ENCODE measurements around the gene CRYGS. TPM values are rescaled to one million over a fixed set of nuclear protein-coding genes. Genes with fewer than 3 reads are reported as not detected.

Gene CRYGS
- total and polyA plus RNA-seq, 9 of the 15 experiments (the other 6 are each of a cell fraction or from before 2014, with no cell fraction given), result 1.5 to 3.8 (median 2.0) TPM

DNA sequence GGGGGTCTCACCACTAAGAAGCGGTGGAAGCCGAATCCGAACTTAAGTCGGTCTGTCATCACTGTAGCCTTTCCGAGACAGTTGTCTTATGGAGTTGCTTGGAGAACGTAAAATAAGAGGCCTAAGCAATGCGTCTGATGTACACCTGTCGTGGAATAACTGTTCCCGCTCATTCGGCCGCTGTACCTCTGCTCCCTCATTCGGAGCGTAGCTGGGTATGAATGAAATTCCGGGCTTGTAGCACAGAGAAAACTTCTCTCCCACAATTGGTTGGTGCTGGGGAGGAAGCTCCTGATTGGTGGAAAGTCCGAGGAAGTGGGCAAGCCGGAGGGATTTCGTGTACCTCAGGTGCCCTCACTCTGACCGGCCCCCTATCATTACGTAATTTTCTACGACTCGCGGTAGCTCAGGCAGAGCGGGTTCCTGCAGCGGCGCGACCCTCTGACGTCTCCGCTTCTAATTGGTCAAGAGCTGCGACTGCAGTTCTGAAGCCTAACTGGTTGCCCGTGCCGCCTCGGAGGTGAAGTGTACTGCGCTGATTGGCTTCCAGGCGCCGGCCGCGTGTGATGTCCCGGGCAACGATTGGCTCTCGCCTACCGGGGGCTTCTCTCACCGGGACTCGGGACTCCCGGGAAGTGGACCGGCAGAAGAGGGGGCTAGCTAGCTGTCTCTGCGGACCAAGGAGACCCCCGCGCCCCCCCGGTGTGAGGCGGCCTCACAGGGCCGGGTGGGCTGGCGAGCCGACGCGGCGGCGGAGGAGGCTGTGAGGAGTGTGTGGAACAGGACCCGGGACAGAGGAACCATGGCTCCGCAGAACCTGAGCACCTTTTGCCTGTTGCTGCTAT, 26.1 kb upstream of the CRYGS start, which contains the start of gene DNAJB11 (continued):
- TF ChIP-seq, protein P1, sequence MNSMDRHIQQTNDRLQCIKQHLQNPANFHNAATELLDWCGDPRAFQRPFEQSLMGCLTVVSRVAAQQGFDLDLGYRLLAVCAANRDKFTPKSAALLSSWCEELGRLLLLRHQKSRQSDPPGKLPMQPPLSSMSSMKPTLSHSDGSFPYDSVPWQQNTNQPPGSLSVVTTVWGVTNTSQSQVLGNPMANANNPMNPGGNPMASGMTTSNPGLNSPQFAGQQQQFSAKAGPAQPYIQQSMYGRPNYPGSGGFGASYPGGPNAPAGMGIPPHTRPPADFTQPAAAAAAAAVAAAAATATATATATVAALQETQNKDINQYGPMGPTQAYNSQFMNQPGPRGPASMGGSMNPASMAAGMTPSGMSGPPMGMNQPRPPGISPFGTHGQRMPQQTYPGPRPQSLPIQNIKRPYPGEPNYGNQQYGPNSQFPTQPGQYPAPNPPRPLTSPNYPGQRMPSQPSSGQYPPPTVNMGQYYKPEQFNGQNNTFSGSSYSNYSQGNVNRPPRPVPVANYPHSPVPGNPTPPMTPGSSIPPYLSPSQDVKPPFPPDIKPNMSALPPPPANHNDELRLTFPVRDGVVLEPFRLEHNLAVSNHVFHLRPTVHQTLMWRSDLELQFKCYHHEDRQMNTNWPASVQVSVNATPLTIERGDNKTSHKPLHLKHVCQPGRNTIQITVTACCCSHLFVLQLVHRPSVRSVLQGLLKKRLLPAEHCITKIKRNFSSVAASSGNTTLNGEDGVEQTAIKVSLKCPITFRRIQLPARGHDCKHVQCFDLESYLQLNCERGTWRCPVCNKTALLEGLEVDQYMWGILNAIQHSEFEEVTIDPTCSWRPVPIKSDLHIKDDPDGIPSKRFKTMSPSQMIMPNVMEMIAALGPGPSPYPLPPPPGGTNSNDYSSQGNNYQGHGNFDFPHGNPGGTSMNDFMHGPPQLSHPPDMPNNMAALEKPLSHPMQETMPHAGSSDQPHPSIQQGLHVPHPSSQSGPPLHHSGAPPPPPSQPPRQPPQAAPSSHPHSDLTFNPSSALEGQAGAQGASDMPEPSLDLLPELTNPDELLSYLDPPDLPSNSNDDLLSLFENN (IDR thresholded peaks at IDR 0.05; ENCODE audit: low read depth in 2 of 2, low read length in 2 of 2), result no peak; a peak in 1 of 4 replicates
- TF ChIP-seq HDAC3 (IDR thresholded peaks at IDR 0.05; ENCODE audit: borderline replicate concordance, partially characterized antibody) (no peak), RNF2 (IDR thresholded peaks at IDR 0.05) (no peak), ZNF707 (CRISPR knock-in tag; conservative IDR thresholded peaks at IDR 0.05) (no peak), CCAR2 (IDR thresholded peaks at IDR 0.05; ENCODE audit: low read depth, low read length) (no peak), ZNF586 (CRISPR knock-in tag; conservative IDR thresholded peaks at IDR 0.05) (no peak), SOX6 (IDR thresholded peaks at IDR 0.05) (peak; percentile 42; the same call in 1 of the 2 replicates), ZNF12 (CRISPR knock-in tag; IDR thresholded peaks at IDR 0.05) (no peak), NR4A1 (CRISPR knock-in tag; IDR thresholded peaks at IDR 0.05) (no peak), NR4A1 (tag; IDR thresholded peaks at IDR 0.05) (no peak), RBM14 (IDR thresholded peaks at IDR 0.05; ENCODE audit: borderline replicate concordance, insufficient read depth, low read depth, low read length) (no peak)
- TF ChIP-seq, protein P2, sequence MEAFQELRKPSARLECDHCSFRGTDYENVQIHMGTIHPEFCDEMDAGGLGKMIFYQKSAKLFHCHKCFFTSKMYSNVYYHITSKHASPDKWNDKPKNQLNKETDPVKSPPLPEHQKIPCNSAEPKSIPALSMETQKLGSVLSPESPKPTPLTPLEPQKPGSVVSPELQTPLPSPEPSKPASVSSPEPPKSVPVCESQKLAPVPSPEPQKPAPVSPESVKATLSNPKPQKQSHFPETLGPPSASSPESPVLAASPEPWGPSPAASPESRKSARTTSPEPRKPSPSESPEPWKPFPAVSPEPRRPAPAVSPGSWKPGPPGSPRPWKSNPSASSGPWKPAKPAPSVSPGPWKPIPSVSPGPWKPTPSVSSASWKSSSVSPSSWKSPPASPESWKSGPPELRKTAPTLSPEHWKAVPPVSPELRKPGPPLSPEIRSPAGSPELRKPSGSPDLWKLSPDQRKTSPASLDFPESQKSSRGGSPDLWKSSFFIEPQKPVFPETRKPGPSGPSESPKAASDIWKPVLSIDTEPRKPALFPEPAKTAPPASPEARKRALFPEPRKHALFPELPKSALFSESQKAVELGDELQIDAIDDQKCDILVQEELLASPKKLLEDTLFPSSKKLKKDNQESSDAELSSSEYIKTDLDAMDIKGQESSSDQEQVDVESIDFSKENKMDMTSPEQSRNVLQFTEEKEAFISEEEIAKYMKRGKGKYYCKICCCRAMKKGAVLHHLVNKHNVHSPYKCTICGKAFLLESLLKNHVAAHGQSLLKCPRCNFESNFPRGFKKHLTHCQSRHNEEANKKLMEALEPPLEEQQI (IDR thresholded peaks at IDR 0.05), result no peak
- TF ChIP-seq, protein P3, sequence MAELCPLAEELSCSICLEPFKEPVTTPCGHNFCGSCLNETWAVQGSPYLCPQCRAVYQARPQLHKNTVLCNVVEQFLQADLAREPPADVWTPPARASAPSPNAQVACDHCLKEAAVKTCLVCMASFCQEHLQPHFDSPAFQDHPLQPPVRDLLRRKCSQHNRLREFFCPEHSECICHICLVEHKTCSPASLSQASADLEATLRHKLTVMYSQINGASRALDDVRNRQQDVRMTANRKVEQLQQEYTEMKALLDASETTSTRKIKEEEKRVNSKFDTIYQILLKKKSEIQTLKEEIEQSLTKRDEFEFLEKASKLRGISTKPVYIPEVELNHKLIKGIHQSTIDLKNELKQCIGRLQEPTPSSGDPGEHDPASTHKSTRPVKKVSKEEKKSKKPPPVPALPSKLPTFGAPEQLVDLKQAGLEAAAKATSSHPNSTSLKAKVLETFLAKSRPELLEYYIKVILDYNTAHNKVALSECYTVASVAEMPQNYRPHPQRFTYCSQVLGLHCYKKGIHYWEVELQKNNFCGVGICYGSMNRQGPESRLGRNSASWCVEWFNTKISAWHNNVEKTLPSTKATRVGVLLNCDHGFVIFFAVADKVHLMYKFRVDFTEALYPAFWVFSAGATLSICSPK (IDR thresholded peaks at IDR 0.05; ENCODE audit: borderline replicate concordance), result no peak
- TF ChIP-seq, protein P4, sequence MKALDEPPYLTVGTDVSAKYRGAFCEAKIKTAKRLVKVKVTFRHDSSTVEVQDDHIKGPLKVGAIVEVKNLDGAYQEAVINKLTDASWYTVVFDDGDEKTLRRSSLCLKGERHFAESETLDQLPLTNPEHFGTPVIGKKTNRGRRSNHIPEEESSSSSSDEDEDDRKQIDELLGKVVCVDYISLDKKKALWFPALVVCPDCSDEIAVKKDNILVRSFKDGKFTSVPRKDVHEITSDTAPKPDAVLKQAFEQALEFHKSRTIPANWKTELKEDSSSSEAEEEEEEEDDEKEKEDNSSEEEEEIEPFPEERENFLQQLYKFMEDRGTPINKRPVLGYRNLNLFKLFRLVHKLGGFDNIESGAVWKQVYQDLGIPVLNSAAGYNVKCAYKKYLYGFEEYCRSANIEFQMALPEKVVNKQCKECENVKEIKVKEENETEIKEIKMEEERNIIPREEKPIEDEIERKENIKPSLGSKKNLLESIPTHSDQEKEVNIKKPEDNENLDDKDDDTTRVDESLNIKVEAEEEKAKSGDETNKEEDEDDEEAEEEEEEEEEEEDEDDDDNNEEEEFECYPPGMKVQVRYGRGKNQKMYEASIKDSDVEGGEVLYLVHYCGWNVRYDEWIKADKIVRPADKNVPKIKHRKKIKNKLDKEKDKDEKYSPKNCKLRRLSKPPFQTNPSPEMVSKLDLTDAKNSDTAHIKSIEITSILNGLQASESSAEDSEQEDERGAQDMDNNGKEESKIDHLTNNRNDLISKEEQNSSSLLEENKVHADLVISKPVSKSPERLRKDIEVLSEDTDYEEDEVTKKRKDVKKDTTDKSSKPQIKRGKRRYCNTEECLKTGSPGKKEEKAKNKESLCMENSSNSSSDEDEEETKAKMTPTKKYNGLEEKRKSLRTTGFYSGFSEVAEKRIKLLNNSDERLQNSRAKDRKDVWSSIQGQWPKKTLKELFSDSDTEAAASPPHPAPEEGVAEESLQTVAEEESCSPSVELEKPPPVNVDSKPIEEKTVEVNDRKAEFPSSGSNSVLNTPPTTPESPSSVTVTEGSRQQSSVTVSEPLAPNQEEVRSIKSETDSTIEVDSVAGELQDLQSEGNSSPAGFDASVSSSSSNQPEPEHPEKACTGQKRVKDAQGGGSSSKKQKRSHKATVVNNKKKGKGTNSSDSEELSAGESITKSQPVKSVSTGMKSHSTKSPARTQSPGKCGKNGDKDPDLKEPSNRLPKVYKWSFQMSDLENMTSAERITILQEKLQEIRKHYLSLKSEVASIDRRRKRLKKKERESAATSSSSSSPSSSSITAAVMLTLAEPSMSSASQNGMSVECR (CRISPR knock-in tag; IDR thresholded peaks at IDR 0.05), result peak; percentile 77; the same call in 1 of the 2 replicates
